B cell (primary cell): ENCODE data around the gene APOBEC4. TPM values are rescaled to one million over a fixed set of nuclear protein-coding genes. Genes with fewer than 3 reads are reported as not detected.

Source experiments
- ATAC-seq: fragments of 200-7000 bp; cut with Tn5 transposase; one replicate; pipeline ENCODE4 v1.10.0; 2021; ENCODE audit warnings: low read depth, mild to moderate bottlenecking, moderate number of reproducible peaks, moderate library complexity
- CTCF ChIA-PET: fragments of 350-600 bp; sonication (Branson Sonifier 250); formaldehyde crosslinking; loops from one replicate; lab custom pipeline; 2021; ENCODE audit warnings: antibody characterized with exemption, inconsistent platforms; lab: Charles Lee
- POLR2A ChIA-PET: fragments of 350-600 bp; sonication (Branson Sonifier 250); formaldehyde crosslinking; loops from one replicate; lab custom pipeline; 2021; ENCODE audit warnings: antibody characterized with exemption; lab: Charles Lee
- DNase-seq: peaks from one replicate; pipeline ENCODE4 v3.0.0; 2013
- H2AFZ ChIP-seq: 2 replicates; pipeline ENCODE4 v1.6.1; 2012; ENCODE audit warnings: mild to moderate bottlenecking, low read depth, low read length; ENCODE audit not compliant: insufficient read depth, poor library complexity, severe bottlenecking
- H3K27ac ChIP-seq, 2 donors: 1 replicate in 1 of 2; 2 replicates in 1 of 2; pipeline ENCODE4 v1.5.1; 2012 to 2013; ENCODE audit warnings: low read length in 2 of 2, mild to moderate bottlenecking in 2 of 2, moderate library complexity in 1 of 2
- H3K27me3 ChIP-seq, 4 experiments: fragments of 200-600 bp in 1 of 4; sonication (generic) in 1 of 4; replicated peaks in 1 of 4; 1 replicate in 2 of 4; 2 replicates in 2 of 4; pipeline versions ENCODE4 v1.6.1 to v1.7.0; 2013 to 2016; ENCODE audit warnings: low read length in 3 of 4, mild to moderate bottlenecking in 2 of 4, mixed read lengths in 1 of 4, moderate library complexity in 1 of 4; ENCODE audit not compliant: insufficient read depth in 4 of 4, control insufficient read depth in 3 of 4; ENCODE audit errors: control extremely low read depth in 1 of 4
- H3K36me3 ChIP-seq, 2 experiments: replicated peaks in 1 of 2; 1 replicate in 1 of 2; 2 replicates in 1 of 2; pipeline versions ENCODE4 v1.6.1 to v1.7.1; 2013; ENCODE audit warnings: low read length in 1 of 2; ENCODE audit not compliant: insufficient read depth in 2 of 2, control insufficient read depth in 1 of 2; ENCODE audit errors: control extremely low read depth in 1 of 2, extremely low read depth in 1 of 2
- H3K4me1 ChIP-seq, 2 donors: fragments of 200-600 bp in 1 of 2; sonication (generic) in 1 of 2; 1 replicate in 1 of 2; 2 replicates in 1 of 2; pipeline versions ENCODE4 v1.5.1 to v1.6.1; 2013 to 2017; ENCODE audit warnings: low read length in 2 of 2; ENCODE audit not compliant: control insufficient read depth in 2 of 2, insufficient read depth in 2 of 2
- H3K4me2 ChIP-seq: replicated peaks from 2 replicates; pipeline ENCODE3; 2012; ENCODE audit warnings: mild to moderate bottlenecking, low read depth, low read length; ENCODE audit not compliant: poor library complexity, severe bottlenecking
- H3K4me3 ChIP-seq, 5 experiments: fragments of 200-600 bp in 1 of 5; sonication (generic) in 1 of 5; 1 replicate in 3 of 5; 2 replicates in 2 of 5; pipeline versions ENCODE4 v1.5.1 to v1.7.0; 2011 to 2016; ENCODE audit warnings: low read length in 4 of 5, mild to moderate bottlenecking in 4 of 5, low read depth in 2 of 5, control low read depth in 1 of 5, moderate library complexity in 1 of 5; ENCODE audit not compliant: insufficient read depth in 1 of 5; ENCODE audit errors: control extremely low read depth in 1 of 5, extremely low read depth in 1 of 5
- H3K79me2 ChIP-seq: fragments of 200-600 bp; sonication (generic); one replicate; pipeline ENCODE4 v1.6.0; 2016; ENCODE audit warnings: low read length; ENCODE audit not compliant: control insufficient read depth, insufficient read depth
- H3K9ac ChIP-seq: fragments of 200-600 bp; sonication (generic); 2 replicates; pipeline ENCODE4 v1.6.1; 2017; ENCODE audit warnings: mild to moderate bottlenecking, low read length, moderate library complexity
- H3K9me3 ChIP-seq, 3 donors: one replicate each; pipeline versions ENCODE4 v1.6.1 to v1.7.1; 2013; ENCODE audit warnings: low read length in 2 of 3; ENCODE audit not compliant: control insufficient read depth in 2 of 3, insufficient read depth in 1 of 3; ENCODE audit errors: control extremely low read depth in 1 of 3
- H4K20me1 ChIP-seq: 2 replicates; pipeline ENCODE4 v1.6.0; 2012; ENCODE audit warnings: mild to moderate bottlenecking, low read length; ENCODE audit not compliant: insufficient read depth, control insufficient read depth, poor library complexity, severe bottlenecking
- H3K27ac Mint-ChIP-seq: one replicate; pipeline ENCODE4 v1.8.0; 2021; ENCODE audit warnings: mixed read lengths
- H3K27me3 Mint-ChIP-seq: one replicate; pipeline ENCODE4 v1.8.0; 2021; ENCODE audit warnings: mixed read lengths
- H3K4me1 Mint-ChIP-seq: one replicate; pipeline ENCODE4 v1.8.0; 2021; ENCODE audit warnings: mixed read lengths
- H3K4me3 Mint-ChIP-seq: one replicate; pipeline ENCODE4 v1.8.0; 2021; ENCODE audit warnings: mixed read lengths
- H3K9me3 Mint-ChIP-seq: one replicate; pipeline ENCODE4 v1.8.0; 2022; ENCODE audit warnings: mixed read lengths; ENCODE audit not compliant: insufficient read depth
- EZH2 ChIP-seq: IDR thresholded peaks from 2 replicates; pipeline ENCODE4 v1.6.1; 2012; ENCODE audit warnings: borderline replicate concordance, low read depth, mild to moderate bottlenecking, moderate library complexity, low read length; ENCODE audit not compliant: insufficient read depth, poor library complexity, severe bottlenecking
- WGBS: methylation state at CpG from one replicate; pipeline ENCODE4 v1.1.5; 2013; ENCODE audit warnings: missing lambda C conversion rate; ENCODE audit not compliant: insufficient coverage; 5-methylcytosine and 5-hydroxymethylcytosine counted together
- intact Hi-C: fragments of 100-400 bp; cut with micrococcal nuclease; formaldehyde crosslinking; loops from one replicate; pipeline ENCODE4 v1.10.0; 2022
- polyA plus RNA-seq: library from polyadenylated mRNA; depleted of rRNA; stranded (reverse); fragments of >200 nt; gene quantifications from 2 replicates; pipeline ENCODE4 v1.2.3, GENCODE V29; 2012
- total RNA-seq, 2 donors: library from RNA; stranded (reverse); fragments of 120-200 nt in 1 of 2; gene quantifications; 1 replicate in 1 of 2; 2 replicates in 1 of 2; pipeline versions ENCODE4 v1.2.3 to v1.2.4, GENCODE V29; 2013 to 2022
- TF ChIP-seq, protein P1 (sequence below): fragments of 200-600 bp; IDR thresholded peaks from one replicate; pipeline ENCODE4 v1.8.0; 2022; ENCODE audit warnings: antibody characterized with exemption, mild to moderate bottlenecking

APOBEC4 gene
- total and polyA plus RNA-seq, 2 donors (not counting 1 experiment from before 2014, with no cell fraction given) = not detected

DNA sequence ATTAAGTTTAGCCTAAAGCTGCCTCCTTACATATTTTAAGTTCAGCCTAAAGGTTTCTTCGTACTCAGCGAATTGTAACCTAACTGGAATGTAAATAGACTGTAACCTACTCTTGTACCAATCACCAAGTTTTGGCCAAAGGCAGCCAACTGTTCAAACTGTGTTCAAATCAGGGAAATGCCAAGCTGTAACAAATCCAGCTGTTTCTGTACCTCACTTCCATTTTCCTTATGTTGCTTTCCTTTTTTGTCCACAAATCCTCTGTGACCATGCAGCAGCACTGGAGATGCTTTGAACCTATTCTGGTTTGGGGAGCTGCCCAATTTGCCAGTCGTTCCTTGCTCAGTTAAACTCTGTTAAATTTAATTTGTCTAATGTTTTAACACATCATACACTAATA, 3.2 kb upstream of the APOBEC4 start:
- Mint-ChIP-seq H3K27me3 (peaks cover 4% of the 10 kb centered on the region), H3K27ac (no peak overlapping the region), H3K9me3 (no peaks in the 10 kb centered on the region), H3K4me1 (no peaks in the 10 kb centered on the region), H3K4me3 (no peak overlapping the region)
- Histone ChIP-seq H3K4me3 (no peak overlapping the region), H3K4me2 (no peak overlapping the region), H3K27me3 (no peaks in the 10 kb centered on the region), H3K9ac (no peak overlapping the region), H3K79me2 (no peaks in the 10 kb centered on the region), H3K36me3 (no peaks in the 10 kb centered on the region), H3K27ac (no peak overlapping the region), H4K20me1 (no peaks in the 10 kb centered on the region), H3K9me3 (no peaks in the 10 kb centered on the region), H2AFZ (no peak overlapping the region), H3K4me1 (no peaks in the 10 kb centered on the region)
- 100% methylated on average over 2 of the region's 3 CpGs for WGBS
- intact Hi-C loops = no loop called here
- ChIA-PET POLR2A (no interaction called here), CTCF (interaction anchor here (1.1 to 6.2 kb wide), 12 partner anchors 8 to 566 kb away, joined by 3 to 377 read pairs (median 12); no protein-coding TSS in a partner anchor)
- TF ChIP-seq, protein P1, sequence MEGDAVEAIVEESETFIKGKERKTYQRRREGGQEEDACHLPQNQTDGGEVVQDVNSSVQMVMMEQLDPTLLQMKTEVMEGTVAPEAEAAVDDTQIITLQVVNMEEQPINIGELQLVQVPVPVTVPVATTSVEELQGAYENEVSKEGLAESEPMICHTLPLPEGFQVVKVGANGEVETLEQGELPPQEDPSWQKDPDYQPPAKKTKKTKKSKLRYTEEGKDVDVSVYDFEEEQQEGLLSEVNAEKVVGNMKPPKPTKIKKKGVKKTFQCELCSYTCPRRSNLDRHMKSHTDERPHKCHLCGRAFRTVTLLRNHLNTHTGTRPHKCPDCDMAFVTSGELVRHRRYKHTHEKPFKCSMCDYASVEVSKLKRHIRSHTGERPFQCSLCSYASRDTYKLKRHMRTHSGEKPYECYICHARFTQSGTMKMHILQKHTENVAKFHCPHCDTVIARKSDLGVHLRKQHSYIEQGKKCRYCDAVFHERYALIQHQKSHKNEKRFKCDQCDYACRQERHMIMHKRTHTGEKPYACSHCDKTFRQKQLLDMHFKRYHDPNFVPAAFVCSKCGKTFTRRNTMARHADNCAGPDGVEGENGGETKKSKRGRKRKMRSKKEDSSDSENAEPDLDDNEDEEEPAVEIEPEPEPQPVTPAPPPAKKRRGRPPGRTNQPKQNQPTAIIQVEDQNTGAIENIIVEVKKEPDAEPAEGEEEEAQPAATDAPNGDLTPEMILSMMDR = no peak
- TF ChIP-seq EZH2 = no peak
- no peak for ATAC-seq
- DNase-seq = no peak

DNA sequence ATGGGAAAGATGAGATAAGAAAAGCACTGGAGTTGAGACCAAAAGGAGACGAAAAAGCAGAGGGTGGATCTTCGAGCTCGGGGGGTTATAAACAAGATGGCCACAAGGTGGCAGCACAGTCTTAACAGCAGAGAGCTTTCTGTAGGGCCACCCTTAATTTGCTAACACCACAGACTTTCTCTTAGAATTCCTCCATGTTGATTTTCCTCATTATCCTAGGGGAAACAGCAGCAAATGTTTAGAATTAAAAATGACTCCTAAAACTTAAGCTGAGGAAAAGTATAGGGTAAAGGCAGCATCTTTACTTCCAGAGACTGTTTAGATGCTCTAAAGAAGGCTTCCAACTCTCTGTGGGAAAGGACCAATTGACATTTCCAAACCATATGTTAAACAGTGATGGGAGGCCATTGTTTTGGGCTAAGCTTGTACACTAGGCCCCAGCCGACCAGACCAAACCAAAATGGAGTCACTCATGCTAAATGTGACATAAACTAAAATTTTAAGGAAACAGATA, 2.5 kb upstream of the APOBEC4 start:
- no peaks in the 10 kb centered on the region for H3K4me1 ChIP-seq
- POLR2A ChIA-PET = interaction anchor here (0.9 kb wide), 1 partner anchor 260 kb away, joined by 3 read pairs; no protein-coding TSS in a partner anchor
- no peak overlapping the region for H3K9ac ChIP-seq
- no peaks in the 10 kb centered on the region for H3K27me3 ChIP-seq
- no CpG with 5 or more reads among the region's 4 CpGs for WGBS
- TF ChIP-seq EZH2 = no peak
- TF ChIP-seq, protein P1 = peak; percentile 94
- H3K79me2 ChIP-seq = no peaks in the 10 kb centered on the region
- no peak overlapping the region for H3K4me2 ChIP-seq
- CTCF ChIA-PET = interaction anchor here (0.6 to 6.2 kb wide), 32 partner anchors 9 to 1037 kb away, joined by 3 to 377 read pairs (median 4); no protein-coding TSS in a partner anchor
- Mint-ChIP-seq H3K4me1 (no peaks in the 10 kb centered on the region), H3K27me3 (peaks cover 5% of the 10 kb centered on the region), H3K4me3 (no peak overlapping the region), H3K27ac (no peak overlapping the region), H3K9me3 (no peaks in the 10 kb centered on the region)
- intact Hi-C loops = loop anchor here (1.0 kb wide), 2 partner anchors 30 to 261 kb away; no protein-coding TSS in a partner anchor
- H4K20me1 ChIP-seq = no peaks in the 10 kb centered on the region
- ATAC-seq (peak; percentile 84), DNase-seq (peak; percentile 80)
- H3K9me3 ChIP-seq = no peaks in the 10 kb centered on the region
- H3K27ac ChIP-seq = no peak overlapping the region
- no peak overlapping the region for H2AFZ ChIP-seq
- no peaks in the 10 kb centered on the region for H3K36me3 ChIP-seq
- H3K4me3 ChIP-seq = no peak overlapping the region
